K562 (cell line): ENCODE results near the gene SLC4A1. TPM values are rescaled to one million over a fixed set of nuclear protein-coding genes. Genes with fewer than 3 reads are reported as not detected.

Source experiments
- NEUROD1 ChIP-seq: fragments of 150-350 bp; IDR thresholded peaks from 2 replicates; pipeline ENCODE4 v1.6.1; 2014; ENCODE audit warnings: borderline replicate concordance, low read length, low read depth; ENCODE audit not compliant: partially characterized antibody
- PHF20 ChIP-seq: fragments of 450-650 bp; IDR thresholded peaks from 2 replicates; pipeline ENCODE4 v1.6.1; 2018; ENCODE audit not compliant: partially characterized antibody
- PTTG1 ChIP-seq: fragments of 450-650 bp; IDR thresholded peaks from 2 replicates; pipeline ENCODE4 v1.6.1; 2016; ENCODE audit warnings: low read depth, mild to moderate bottlenecking, missing genetic modification characterization, missing compliant biosample characterization
- polyA plus RNA-seq, 8 experiments: library from polyadenylated mRNA; depleted of rRNA in 4 of 8; stranded (reverse) in 5 of 8; unstranded in 3 of 8; fragments of >200 nt; fragmentation: Nextera tagmentation in 2 of 8; fragmentation: Illumina TruSeq in 1 of 8; extraction: Ambion mirVana in 2 of 8; extraction: Trizol in 1 of 8; gene quantifications; 2 replicates each; pipeline versions ENCODE4 v1.2.1 to v1.2.3, GENCODE V29; 2011 to 2014; ENCODE audit warnings: inconsistent platforms in 1 of 8, missing spikeins in 1 of 8
- total RNA-seq, 7 experiments: library from RNA; depleted of rRNA in 6 of 7; stranded (reverse); fragments of >200 nt in 6 of 7; fragmentation: Illumina TruSeq in 2 of 7; extraction: Trizol in 2 of 7; gene quantifications; 2 replicates each; pipeline versions ENCODE4 v1.2.1 to v1.2.3, GENCODE V29; 2011 to 2021; ENCODE audit warnings: low replicate concordance in 1 of 7
- TF ChIP-seq, protein P1 (sequence below), 2 experiments: fragments of 450-650 bp in 1 of 2; sonication (generic) in 1 of 2; formaldehyde crosslinking in 1 of 2; IDR thresholded peaks; 2 replicates each; pipeline versions ENCODE4 v1.7.1 to v1.9.0; 2016 to 2022; ENCODE audit warnings: inconsistent platforms in 1 of 2, mild to moderate bottlenecking in 1 of 2, missing genetic modification reagents in 1 of 2
- TF ChIP-seq, protein P2 (sequence below): fragments of 250-450 bp; sonication (Bioruptor Pico); IDR thresholded peaks from 2 replicates; pipeline ENCODE4 v1.8.0; 2021; ENCODE audit warnings: mild to moderate bottlenecking, moderate library complexity

Gene SLC4A1
- total and polyA plus RNA-seq, 9 of the 15 experiments (the other 6 are each of a cell fraction or from before 2014, with no cell fraction given), result 0.14 to 1.00 (median 0.53) TPM

DNA sequence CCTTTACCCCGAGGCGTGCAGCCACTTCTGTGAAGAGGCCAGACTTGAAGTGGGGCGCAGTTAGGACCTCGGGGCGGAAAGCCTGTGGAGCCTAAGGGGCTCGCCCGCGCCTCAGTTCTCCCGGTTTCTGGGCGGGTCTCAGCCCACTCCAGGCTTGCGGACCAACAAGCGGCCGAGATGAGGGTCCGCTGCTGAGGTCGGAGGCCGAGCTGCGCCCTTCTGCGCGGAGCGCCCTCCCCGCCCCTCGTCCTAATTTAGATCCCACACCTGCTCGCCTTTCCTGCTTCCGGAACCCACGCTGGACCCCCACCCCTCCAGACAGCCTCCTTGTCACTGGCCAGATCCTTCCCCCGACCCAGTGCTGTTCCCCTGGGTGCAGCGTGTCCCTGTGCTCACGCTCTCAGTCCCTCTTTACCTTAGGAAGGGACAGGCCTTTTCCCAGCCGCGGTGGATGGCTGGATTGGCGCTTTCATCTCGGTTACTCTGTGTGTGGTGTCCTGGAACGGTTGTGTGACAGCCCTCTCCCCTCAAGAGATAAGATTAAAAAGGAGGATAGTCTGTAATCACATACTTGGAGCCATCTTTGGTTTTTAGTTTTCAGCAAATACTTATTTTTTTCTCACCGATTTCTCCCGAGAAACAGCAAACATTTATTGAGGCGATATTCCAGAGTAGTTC lies 67.3 kb downstream of the SLC4A1 start (continued):
- TF ChIP-seq, protein P1, sequence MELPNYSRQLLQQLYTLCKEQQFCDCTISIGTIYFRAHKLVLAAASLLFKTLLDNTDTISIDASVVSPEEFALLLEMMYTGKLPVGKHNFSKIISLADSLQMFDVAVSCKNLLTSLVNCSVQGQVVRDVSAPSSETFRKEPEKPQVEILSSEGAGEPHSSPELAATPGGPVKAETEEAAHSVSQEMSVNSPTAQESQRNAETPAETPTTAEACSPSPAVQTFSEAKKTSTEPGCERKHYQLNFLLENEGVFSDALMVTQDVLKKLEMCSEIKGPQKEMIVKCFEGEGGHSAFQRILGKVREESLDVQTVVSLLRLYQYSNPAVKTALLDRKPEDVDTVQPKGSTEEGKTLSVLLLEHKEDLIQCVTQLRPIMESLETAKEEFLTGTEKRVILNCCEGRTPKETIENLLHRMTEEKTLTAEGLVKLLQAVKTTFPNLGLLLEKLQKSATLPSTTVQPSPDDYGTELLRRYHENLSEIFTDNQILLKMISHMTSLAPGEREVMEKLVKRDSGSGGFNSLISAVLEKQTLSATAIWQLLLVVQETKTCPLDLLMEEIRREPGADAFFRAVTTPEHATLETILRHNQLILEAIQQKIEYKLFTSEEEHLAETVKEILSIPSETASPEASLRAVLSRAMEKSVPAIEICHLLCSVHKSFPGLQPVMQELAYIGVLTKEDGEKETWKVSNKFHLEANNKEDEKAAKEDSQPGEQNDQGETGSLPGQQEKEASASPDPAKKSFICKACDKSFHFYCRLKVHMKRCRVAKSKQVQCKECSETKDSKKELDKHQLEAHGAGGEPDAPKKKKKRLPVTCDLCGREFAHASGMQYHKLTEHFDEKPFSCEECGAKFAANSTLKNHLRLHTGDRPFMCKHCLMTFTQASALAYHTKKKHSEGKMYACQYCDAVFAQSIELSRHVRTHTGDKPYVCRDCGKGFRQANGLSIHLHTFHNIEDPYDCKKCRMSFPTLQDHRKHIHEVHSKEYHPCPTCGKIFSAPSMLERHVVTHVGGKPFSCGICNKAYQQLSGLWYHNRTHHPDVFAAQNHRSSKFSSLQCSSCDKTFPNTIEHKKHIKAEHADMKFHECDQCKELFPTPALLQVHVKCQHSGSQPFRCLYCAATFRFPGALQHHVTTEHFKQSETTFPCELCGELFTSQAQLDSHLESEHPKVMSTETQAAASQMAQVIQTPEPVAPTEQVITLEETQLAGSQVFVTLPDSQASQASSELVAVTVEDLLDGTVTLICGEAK (IDR thresholded peaks at IDR 0.05), result 0 out of 2 replicates have a peak, but pooled peaks have one; percentile 35
- TF ChIP-seq, protein P1 (CRISPR knock-in tag; IDR thresholded peaks at IDR 0.05), result no peak
- TF ChIP-seq NEUROD1, result no peak
- no peak for TF ChIP-seq PTTG1 (tag)
- peak; percentile 62 for TF ChIP-seq PHF20
- TF ChIP-seq, protein P2, sequence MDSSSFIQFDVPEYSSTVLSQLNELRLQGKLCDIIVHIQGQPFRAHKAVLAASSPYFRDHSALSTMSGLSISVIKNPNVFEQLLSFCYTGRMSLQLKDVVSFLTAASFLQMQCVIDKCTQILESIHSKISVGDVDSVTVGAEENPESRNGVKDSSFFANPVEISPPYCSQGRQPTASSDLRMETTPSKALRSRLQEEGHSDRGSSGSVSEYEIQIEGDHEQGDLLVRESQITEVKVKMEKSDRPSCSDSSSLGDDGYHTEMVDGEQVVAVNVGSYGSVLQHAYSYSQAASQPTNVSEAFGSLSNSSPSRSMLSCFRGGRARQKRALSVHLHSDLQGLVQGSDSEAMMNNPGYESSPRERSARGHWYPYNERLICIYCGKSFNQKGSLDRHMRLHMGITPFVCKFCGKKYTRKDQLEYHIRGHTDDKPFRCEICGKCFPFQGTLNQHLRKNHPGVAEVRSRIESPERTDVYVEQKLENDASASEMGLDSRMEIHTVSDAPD (CRISPR knock-in tag), result no peak
- TF ChIP-seq, all 486 proteins: peak for 52
